ENCODE measurements around the gene SMC6.

DNA sequence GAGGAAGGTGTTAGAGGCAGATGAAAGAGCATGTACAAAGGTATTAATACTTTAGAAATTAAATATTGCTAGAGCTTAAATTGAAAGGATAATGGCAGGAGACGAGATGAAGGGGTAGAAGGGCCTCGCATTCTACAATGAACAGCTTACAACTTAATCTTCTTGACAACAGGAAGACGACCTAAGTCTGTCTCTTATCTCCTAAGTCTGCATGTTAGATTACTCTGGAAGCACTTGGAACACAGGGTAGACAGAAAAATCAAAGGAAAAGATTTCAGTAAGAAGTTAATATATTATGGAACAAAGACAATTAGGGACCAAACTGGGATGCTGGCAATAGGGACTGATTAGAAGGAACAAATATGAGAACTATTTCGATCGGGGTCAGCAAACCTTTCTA, 34.9 kb downstream of the SMC6 start:
- TF ChIP-seq, protein P1, sequence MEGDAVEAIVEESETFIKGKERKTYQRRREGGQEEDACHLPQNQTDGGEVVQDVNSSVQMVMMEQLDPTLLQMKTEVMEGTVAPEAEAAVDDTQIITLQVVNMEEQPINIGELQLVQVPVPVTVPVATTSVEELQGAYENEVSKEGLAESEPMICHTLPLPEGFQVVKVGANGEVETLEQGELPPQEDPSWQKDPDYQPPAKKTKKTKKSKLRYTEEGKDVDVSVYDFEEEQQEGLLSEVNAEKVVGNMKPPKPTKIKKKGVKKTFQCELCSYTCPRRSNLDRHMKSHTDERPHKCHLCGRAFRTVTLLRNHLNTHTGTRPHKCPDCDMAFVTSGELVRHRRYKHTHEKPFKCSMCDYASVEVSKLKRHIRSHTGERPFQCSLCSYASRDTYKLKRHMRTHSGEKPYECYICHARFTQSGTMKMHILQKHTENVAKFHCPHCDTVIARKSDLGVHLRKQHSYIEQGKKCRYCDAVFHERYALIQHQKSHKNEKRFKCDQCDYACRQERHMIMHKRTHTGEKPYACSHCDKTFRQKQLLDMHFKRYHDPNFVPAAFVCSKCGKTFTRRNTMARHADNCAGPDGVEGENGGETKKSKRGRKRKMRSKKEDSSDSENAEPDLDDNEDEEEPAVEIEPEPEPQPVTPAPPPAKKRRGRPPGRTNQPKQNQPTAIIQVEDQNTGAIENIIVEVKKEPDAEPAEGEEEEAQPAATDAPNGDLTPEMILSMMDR (IDR thresholded peaks at IDR 0.05) = no peak
- TF ChIP-seq POLR2A (IDR thresholded peaks at IDR 0.05) = no peak
- no peak for TF ChIP-seq POLR2AphosphoS5 (IDR thresholded peaks at IDR 0.05)

Data from prostate gland (tissue), 2 donors.